Caco-2 (cell line): ENCODE measurements around the gene SLC35E1. TPM values are rescaled to one million over a fixed set of nuclear protein-coding genes. Genes with fewer than 3 reads are reported as not detected.

Source experiments
- BruUV-seq: library from RNA; stranded (reverse); fragments of 400-500 nt; replicated peaks from 2 replicates; lab custom pipeline; 2021; lab: Mats Ljungman, UMichigan
- CTCF ChIA-PET: fragments of 300-600 bp; sonication (Branson Sonifier 250); formaldehyde crosslinking; loops from one replicate; lab custom pipeline; 2022; ENCODE audit warnings: antibody characterized with exemption; lab: Charles Lee
- POLR2A ChIA-PET: fragments of 300-600 bp; sonication (Branson Sonifier 250); formaldehyde crosslinking; loops from one replicate; lab custom pipeline; 2022; ENCODE audit warnings: antibody characterized with exemption; lab: Charles Lee
- DNase-seq, 2 experiments: peaks; one replicate each; pipeline versions ENCODE4 v3.0.0 to v3.0.0-alpha.2; 2020 to 2022
- H3K27me3 ChIP-seq: replicated peaks from 2 replicates; pipeline ENCODE4 v1.6.0; 2011; ENCODE audit warnings: low read length; ENCODE audit not compliant: control insufficient read depth, insufficient read depth
- H3K36me3 ChIP-seq: 2 replicates; pipeline ENCODE4 v1.5.1; 2011; ENCODE audit warnings: low read length; ENCODE audit not compliant: control insufficient read depth, insufficient read depth
- H3K4me1 ChIP-seq: fragments of 250-450 bp; sonication (Bioruptor Pico); 2 replicates; pipeline ENCODE4 v1.5.1; 2020; ENCODE audit warnings: mild to moderate bottlenecking
- H3K4me3 ChIP-seq: 2 replicates; pipeline ENCODE4 v1.5.1; 2011; ENCODE audit warnings: low read depth, mild to moderate bottlenecking, control low read depth, low read length
- H3K9me3 ChIP-seq: fragments of 250-450 bp; sonication (Bioruptor Pico); 2 replicates; pipeline ENCODE4 v1.5.1; 2020; ENCODE audit warnings: mild to moderate bottlenecking, moderate library complexity
- H3K27ac Mint-ChIP-seq: one replicate; pipeline ENCODE4 v1.8.0; 2022; ENCODE audit warnings: mixed read lengths; ENCODE audit not compliant: unreplicated experiment
- H3K27me3 Mint-ChIP-seq: one replicate; pipeline ENCODE4 v1.8.0; 2022; ENCODE audit warnings: mixed read lengths; ENCODE audit not compliant: insufficient read depth, unreplicated experiment
- H3K36me3 Mint-ChIP-seq: one replicate; pipeline ENCODE4 v1.8.0; 2022; ENCODE audit warnings: mild to moderate bottlenecking, mixed read lengths; ENCODE audit not compliant: insufficient read depth, unreplicated experiment
- H3K4me1 Mint-ChIP-seq: one replicate; pipeline ENCODE4 v1.8.0; 2022; ENCODE audit warnings: low read depth, mixed read lengths; ENCODE audit not compliant: unreplicated experiment
- H3K4me3 Mint-ChIP-seq: one replicate; pipeline ENCODE4 v1.8.0; 2022; ENCODE audit warnings: mild to moderate bottlenecking, moderate library complexity, mixed read lengths; ENCODE audit not compliant: unreplicated experiment
- H3K9me3 Mint-ChIP-seq: one replicate; pipeline ENCODE4 v1.8.0; 2022; ENCODE audit warnings: mixed read lengths; ENCODE audit not compliant: unreplicated experiment
- intact Hi-C: fragments of 100-400 bp; cut with micrococcal nuclease; formaldehyde crosslinking; loops from one replicate; pipeline ENCODE4 v1.10.0; 2022; ENCODE audit not compliant: unreplicated experiment
- total RNA-seq: library from RNA; stranded (reverse); gene quantifications from 2 replicates; pipeline ENCODE4 v1.2.3, GENCODE V29; 2022
- TF ChIP-seq, protein P1 (sequence below), 2 experiments: fragments of 200-600 bp in 1 of 2; IDR thresholded peaks; 1 replicate in 1 of 2; 2 replicates in 1 of 2; pipeline versions ENCODE4 v1.5.1 to v1.8.0; 2011 to 2022; ENCODE audit warnings: antibody characterized with exemption in 1 of 2, control low read depth in 1 of 2, inconsistent platforms in 1 of 2, low read depth in 1 of 2, low read length in 1 of 2, mild to moderate bottlenecking in 1 of 2, moderate library complexity in 1 of 2; ENCODE audit not compliant: insufficient read depth in 1 of 2, severe bottlenecking in 1 of 2, unreplicated experiment in 1 of 2

SLC35E1 gene
- total RNA-seq, 1 experiment from 2014 or later: 37.9 TPM

DNA sequence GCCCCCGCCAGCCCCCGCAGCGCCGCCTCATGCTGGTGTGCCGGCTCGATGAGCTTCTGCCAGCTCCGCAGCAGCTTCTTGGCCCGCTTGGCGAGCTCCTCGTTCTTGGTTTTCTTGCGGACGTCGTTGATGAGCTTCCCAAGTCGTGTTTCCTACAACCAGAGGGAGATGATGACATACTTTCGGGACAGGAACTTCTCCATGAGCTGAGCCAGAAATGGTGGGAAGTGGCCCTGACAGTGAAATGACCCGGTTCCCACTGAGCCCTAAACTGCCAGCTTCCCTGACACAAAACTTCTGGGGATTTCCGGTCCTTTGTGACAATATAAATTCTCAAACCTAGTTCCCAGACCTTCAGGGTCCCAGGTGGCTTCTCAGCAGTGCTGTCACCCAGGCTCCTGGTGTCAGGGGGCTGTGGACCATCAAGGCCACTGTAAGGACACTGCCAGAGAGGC is 5.3 kb upstream of the SLC35E1 start:
- DNase-seq: no peak
- Mint-ChIP-seq H3K4me1 (no peaks in the 10 kb centered on the region), H3K9me3 (no peaks in the 10 kb centered on the region), H3K4me3 (no peak overlapping the region), H3K27ac (no peak overlapping the region), H3K36me3 (peaks cover 46% of the 10 kb centered on the region), H3K27me3 (no peaks in the 10 kb centered on the region)
- no TSS peak for BruUV-seq
- TF ChIP-seq, protein P1, sequence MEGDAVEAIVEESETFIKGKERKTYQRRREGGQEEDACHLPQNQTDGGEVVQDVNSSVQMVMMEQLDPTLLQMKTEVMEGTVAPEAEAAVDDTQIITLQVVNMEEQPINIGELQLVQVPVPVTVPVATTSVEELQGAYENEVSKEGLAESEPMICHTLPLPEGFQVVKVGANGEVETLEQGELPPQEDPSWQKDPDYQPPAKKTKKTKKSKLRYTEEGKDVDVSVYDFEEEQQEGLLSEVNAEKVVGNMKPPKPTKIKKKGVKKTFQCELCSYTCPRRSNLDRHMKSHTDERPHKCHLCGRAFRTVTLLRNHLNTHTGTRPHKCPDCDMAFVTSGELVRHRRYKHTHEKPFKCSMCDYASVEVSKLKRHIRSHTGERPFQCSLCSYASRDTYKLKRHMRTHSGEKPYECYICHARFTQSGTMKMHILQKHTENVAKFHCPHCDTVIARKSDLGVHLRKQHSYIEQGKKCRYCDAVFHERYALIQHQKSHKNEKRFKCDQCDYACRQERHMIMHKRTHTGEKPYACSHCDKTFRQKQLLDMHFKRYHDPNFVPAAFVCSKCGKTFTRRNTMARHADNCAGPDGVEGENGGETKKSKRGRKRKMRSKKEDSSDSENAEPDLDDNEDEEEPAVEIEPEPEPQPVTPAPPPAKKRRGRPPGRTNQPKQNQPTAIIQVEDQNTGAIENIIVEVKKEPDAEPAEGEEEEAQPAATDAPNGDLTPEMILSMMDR (IDR thresholded peaks at IDR 0.05; ENCODE audit: insufficient read depth in 1 of 2, low read depth in 1 of 2, low read length in 1 of 2, severe bottlenecking in 1 of 2, unreplicated experiment in 1 of 2): no peak
- Histone ChIP-seq H3K27me3 (no peaks in the 10 kb centered on the region), H3K36me3 (peaks cover 2% of the 10 kb centered on the region; the same call in 1 of the 2 replicates), H3K4me3 (no peak overlapping the region), H3K4me1 (no peaks in the 10 kb centered on the region; the same call in 1 of the 2 replicates), H3K9me3 (no peaks in the 10 kb centered on the region)
- intact Hi-C loops: no loop called here
- POLR2A ChIA-PET: no interaction called here
- CTCF ChIA-PET: no interaction called here

DNA sequence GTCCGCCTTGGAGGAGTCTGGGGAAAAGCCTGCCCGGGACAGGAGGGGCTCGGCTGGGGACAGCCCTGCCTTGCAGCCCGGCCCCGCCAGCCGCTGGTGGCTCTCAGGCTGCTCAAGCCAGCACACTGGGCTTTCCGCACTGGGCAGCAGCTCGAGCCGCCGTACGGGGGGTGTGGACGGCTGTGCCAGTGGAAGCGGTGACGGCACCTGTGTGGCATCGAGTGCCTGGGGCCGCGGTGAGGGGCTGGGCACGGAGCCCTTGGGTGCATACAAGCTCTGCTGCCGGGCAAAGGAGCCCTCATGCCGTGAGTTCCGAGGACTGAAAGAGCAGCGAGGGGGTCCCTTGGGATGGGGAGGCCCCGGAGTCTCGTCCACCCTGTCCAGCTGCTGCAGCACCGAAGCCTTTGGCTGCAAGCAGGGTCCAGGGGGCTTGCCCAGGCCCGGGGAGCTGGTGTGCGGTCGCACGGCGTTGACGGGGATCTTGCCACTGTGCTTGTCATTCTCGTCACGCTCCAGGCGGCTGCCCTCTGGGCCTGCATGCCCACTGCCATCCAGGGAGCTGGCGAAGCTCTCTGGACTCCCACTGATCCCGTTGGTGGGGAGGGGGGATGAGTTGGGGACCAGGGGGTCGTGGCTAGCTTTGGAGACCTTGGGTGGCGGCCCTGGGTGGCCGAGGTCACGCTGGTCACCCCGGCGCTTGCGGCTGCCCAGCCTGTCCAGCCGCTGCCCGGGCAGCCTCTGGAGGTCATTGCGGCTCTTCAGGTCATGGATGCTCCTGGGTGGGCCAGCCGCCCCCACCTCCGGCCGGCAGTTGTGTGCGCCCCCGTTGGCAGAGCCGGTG is 4.7 kb upstream of the SLC35E1 start:
- no TSS peak for BruUV-seq
- Histone ChIP-seq H3K36me3 (peaks cover 2% of the 10 kb centered on the region; the same call in 1 of the 2 replicates), H3K9me3 (no peaks in the 10 kb centered on the region), H3K4me1 (no peaks in the 10 kb centered on the region; the same call in 1 of the 2 replicates), H3K4me3 (no peak overlapping the region), H3K27me3 (no peaks in the 10 kb centered on the region)
- Mint-ChIP-seq H3K9me3 (no peaks in the 10 kb centered on the region), H3K4me3 (no peak overlapping the region), H3K4me1 (no peaks in the 10 kb centered on the region), H3K27me3 (no peaks in the 10 kb centered on the region), H3K36me3 (peaks cover 53% of the 10 kb centered on the region), H3K27ac (no peak overlapping the region)
- no peak for DNase-seq
- ChIA-PET CTCF (no interaction called here), POLR2A (no interaction called here)
- intact Hi-C loops: no loop called here
- TF ChIP-seq, protein P1 (IDR thresholded peaks at IDR 0.05; ENCODE audit: insufficient read depth in 1 of 2, low read depth in 1 of 2, low read length in 1 of 2, severe bottlenecking in 1 of 2, unreplicated experiment in 1 of 2): no peak

DNA sequence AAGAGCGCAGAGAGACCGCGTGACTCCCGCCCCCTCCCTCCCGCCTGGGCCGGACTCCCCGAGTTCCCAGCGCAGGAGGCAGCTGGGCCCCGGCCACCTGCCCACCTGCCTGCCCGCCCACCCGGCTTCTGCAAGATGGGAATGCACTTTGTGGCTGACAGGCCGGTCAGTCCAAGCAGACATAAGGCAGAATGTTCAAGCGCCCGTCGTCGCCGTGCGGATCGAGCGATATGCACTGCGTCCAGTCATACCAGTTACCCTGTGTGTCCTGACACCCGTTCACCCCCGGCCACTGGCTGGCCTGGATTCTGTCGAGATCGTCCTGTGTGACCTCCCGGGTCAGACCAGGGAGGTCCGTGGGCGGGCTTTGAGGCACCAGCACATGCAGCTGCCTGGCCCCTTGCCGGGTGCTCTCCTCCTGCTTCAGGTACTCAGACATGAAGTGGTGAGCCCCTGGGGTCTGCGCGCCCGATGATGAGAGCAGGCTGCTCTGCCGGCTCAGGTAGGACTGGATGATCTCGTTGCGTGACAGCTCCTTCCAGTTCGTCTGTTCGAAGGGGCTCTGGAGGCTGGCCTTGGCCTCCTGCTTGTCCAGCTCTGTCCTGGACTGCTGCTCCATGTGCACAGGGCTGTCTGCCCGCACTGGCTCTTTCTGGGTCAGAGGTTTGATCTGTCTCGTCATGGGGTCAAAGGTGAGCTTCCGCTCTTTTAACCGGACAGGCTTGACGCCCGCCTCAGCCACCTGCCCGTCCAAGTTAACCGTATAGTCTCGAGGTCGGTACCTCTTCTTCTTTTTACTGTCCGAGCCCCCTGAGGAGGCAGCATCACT is 3.9 kb upstream of the SLC35E1 start:
- Mint-ChIP-seq H3K9me3 (no peaks in the 10 kb centered on the region), H3K4me3 (no peak overlapping the region), H3K36me3 (peaks cover 57% of the 10 kb centered on the region), H3K27ac (no peak overlapping the region), H3K4me1 (no peaks in the 10 kb centered on the region), H3K27me3 (no peaks in the 10 kb centered on the region)
- ChIA-PET POLR2A (no interaction called here), CTCF (interaction anchor here (0.6 kb wide), 1 partner anchor 309 kb away, joined by 3 read pairs; no protein-coding TSS in a partner anchor)
- Histone ChIP-seq H3K27me3 (no peaks in the 10 kb centered on the region), H3K4me3 (no peak overlapping the region), H3K36me3 (peaks cover 2% of the 10 kb centered on the region; the same call in 1 of the 2 replicates), H3K9me3 (no peaks in the 10 kb centered on the region), H3K4me1 (no peaks in the 10 kb centered on the region; the same call in 1 of the 2 replicates)
- BruUV-seq: no TSS peak
- TF ChIP-seq, protein P1 (IDR thresholded peaks at IDR 0.05; ENCODE audit: insufficient read depth in 1 of 2, low read depth in 1 of 2, low read length in 1 of 2, severe bottlenecking in 1 of 2, unreplicated experiment in 1 of 2): no peak
- DNase-seq: no peak
- intact Hi-C loops: no loop called here
